ENCODE data around the gene LAMA4.

The LAMA4 gene

DNA sequence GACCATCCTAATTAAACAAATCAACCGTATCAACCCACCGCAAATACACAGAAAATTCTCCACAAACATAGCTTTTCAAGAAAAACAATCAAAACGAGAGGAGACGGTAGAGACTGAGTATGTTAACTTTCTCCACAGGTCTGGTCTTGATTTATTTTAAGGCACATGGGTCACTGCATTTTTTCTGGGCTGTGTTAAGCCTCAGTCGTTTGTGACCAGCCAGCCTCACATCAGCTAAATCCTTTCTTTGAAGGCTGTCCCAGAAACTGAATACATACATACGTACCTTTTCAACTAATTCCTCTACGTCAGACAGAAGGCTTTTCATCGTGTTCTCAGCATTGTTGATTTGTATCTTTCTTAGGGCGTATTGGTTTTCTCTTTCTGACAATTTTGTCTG lies 69.4 kb downstream of the LAMA4 start:
- no peak for DNase-seq (ENCODE audit: low read depth)

DNA sequence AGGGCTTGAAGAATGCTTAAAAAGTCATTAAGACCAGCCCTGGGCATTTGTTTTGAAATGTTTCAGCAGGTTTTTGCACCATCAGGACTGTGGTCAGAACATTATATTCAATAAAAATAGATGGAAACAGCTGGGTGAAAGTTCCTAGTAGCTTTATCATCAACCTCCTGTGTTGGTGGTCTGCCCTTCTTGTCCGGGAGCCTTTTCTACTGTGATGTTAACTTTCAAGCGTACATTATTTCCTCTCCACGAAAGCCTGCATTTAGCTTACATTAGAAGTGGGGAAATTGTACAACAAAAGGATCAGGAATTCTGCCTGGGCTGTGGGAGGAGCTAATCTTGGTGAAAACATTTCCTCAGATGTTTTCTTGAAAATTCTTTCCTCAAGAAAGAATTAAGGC lies 71.1 kb downstream of the LAMA4 start:
- no peak for DNase-seq (ENCODE audit: low read depth)

DNA sequence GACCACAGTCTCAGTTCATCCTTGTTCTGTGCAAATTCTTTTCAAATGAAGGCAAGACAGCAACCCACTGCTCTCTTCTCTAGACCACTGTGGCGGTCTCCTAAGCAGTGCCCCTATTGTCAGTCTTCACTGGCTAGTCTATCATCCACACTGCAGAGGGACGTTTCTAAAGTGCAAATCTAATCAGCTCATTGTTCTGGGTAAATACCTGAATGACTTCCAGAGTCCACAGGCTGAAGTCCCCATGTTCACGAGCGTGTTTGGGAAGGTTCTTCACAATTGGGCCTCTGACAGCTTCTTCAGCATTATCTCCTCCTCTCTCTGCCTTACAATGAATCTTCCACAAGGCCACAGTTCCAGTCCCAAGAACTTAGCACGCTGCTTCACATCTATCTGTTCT lies 73.2 kb downstream of the LAMA4 start:
- DNase-seq (ENCODE audit: low read depth): no peak

DNA sequence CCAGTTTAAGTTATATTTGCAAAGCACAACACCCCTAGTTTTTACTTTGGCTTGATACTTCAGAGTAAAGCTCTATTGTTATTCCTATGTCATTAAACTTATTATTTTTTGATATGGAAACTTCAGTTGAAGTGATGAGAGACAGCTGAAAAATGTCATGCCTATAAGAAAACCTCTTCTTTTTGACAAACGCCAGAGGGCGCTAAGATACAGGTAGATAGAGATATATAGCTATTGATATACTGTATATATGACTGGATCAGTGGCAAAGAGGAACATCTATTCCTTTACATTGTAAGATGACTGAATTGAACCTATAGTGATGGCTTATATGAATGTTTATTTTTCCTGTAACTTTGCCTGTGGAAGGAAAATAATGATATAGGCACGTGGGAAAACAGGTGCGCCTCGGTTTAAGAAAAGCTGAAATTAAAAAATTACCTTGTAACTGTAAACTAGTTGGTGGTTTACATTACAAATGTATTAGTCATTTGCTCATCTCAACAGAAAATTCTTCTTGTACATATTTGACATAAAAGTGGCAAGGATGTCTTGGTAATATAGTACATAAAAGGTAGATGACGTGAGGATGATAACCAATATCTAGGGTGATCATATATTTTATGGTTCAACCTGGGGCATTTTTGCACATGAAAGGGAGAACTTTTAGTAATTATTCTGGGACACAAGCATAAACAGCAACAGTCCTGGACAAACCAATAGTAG lies 74.1 kb downstream of the LAMA4 start:
- DNase-seq (ENCODE audit: low read depth): no peak

DNA sequence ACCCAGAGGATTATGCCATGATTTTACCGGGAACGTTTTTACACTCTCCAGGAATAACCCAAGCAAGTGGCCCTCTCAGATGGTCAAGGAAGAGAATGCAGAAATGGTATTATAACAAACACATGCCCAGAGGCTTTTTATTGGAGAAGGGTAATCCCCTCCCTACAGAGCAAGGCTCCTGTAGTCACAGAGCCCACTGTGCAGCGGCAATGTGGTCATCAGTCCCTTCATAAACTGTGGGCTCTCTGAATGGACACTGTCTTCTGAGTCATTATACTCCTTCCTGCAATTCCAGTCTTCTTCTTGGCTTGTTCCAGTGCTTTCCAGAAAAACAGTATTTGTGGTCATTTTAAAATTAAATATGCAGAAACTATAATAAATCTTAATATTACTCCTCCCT lies 74.7 kb downstream of the LAMA4 start:
- no peak for DNase-seq (ENCODE audit: low read depth)

DNA sequence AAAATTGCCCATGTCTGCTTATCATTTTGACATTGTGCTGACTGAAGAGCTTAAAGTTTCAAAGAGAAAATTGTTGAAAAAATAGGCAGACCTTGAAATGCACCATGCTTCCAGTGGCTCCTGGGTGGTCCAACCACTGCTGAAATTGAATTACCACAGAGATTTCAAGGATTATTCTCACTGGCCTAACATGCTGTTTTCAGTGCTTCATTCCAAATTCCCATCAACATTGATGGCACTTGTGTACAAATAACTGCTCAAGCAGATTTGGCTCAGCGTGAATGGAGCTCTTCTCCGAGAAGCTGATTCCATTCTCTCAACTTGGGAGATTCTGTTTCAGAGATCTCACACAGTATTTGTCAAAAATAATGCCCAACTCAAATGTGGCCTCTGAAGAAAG lies 75.5 kb downstream of the LAMA4 start:
- no peak for DNase-seq (ENCODE audit: low read depth)

DNA sequence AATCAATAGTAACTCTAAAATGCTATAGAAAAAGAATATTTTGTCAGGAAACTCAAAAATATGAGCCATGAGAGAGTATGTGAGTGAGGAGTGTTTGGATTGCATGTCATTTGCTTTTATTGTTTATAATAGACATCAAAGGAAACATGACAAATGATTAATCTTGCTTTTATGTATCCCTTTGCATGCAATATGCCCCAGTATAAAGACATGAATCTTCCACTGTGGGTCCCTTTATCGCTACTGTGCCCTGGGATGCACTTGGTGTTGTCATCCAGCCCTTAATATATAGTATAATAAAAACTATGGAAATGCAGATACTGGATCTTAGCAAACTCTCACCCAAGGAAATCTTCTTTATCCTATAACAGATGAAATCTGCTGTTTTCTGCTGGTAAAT lies 77.3 kb downstream of the LAMA4 start:
- DNase-seq (ENCODE audit: low read depth): no peak

DNA sequence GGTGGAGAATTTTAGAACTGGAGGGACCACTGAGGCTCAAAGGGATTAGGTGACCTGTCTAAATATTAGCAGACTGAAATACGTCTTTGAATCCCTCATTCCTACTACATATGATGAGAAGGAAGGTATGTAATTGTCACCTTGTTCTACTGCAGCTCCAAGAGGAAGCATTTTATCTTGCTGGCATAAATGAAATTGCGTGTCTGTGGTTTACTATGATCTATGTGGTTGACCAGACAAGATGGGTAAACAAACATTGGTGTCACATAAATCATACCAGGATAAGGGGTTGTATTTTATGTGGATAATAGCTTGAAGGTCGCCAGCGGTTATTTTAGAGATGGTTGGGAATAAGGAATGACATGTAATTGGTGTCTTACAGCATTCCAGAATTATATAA lies 78.2 kb downstream of the LAMA4 start:
- no peak for DNase-seq (ENCODE audit: low read depth)

DNA sequence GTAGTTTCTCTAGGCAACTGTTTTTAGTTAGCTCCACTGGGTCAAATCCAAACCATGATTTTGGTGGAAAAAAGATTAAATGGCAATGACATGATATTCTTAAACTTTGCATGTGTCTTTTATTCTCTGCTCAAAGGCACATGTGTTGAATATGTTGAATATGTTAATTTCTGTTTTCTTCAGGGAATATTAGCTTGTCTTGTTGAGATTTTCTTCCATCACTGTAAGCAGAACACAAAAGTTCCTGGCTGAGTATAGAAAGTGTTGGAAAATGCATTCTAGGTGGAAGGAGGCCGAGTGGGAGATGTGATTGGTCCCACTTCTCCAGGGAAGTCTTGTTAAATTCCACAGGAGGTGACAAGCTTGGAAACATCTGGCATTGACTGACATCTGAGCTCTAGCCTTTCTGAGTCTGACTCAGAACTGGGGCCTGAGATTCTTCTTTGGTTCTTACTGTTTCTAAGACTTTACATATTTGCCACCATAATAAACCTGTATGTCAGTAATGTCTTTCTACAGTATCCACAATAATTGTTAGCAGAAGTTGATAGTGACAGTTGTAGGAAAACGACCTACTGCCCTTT lies 81.1 kb downstream of the LAMA4 start:
- no peak for DNase-seq (ENCODE audit: low read depth)

DNA sequence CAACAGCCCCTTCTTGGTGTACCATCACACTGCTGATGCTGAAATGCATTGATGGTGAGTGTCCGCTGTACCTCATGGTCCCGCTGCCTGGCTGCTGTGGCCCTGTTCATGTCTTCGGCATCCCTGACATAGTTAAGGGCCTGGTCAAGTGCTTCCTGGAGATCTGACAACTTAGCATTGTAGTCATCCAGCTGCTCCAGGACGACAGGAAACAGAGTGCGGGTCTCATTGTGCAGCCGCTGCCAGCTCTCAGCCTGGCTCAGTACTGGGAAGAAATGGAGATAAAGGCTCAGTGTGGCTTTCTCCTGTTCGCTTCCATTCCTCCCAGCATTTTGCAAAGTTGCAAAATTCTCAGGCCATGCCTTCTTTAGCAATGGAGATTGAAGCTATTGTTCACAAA lies 81.8 kb downstream of the LAMA4 start:
- no peak for DNase-seq (ENCODE audit: low read depth)

DNA sequence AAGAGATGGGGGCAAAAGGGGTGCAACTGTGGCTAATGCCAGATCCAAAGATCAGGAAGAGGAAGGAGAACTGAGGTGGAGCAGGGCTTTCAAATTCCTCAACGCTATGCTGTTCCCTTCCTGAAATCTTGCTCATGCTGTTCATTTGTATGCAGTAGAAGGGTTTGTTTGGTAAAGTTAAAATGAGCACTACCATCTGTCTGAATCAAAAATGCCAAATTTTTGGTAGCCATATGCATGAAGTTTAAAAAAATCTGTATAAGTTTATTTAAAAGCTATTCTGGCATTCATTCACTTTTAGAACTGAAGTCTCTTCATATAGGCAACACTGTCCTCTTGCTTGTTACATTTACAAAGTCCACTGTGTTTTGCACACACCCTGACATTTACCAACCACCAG lies 84.8 kb downstream of the LAMA4 start:
- no peak for DNase-seq (ENCODE audit: low read depth)

DNA sequence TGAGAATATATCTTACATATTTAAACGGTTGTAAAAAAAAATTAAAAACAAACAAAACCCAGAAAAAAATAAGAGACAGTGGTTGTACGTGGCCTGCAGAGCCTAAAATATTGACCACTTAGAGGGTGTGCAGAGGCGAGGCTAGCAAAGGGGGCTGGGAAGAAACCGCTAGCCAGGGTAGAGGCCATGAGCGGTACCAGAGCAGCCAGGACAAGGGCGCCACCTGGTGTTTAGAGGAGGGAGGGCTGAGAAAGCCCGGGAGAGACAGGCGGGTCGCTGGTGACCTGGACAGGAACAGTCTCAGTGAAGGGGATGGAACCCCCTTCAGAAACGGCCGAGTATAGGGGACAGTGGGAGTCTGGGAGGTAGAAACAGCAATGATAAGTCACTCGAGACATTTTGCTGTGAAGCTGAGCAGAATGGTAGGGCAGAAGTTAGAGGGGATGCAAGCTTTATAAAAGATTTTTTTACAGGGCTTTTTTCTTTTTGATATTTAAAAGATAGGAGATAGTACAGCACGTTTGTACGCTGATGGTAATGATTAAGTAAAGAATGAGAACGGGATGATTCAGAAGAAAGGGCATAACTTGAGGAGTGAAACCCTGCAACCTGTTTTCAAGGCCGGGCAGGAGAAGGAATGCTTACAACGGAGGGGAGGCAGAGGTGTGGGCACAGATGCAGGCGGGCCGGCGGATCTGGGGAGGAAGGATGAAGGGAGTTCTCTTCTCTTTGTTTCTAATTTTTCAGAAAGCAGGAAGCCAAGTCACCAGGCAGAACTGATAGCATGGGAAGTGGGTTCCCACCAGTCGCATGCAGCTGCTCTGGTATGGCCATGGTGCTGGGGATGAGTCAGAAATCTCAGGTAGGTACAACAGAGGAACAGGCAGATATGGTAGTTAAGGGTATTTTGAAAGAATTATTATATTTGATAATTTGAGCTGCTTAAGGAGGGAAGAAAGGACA lies 90.8 kb downstream of the LAMA4 start:
- DNase-seq (ENCODE audit: low read depth): peak; percentile 62

DNA sequence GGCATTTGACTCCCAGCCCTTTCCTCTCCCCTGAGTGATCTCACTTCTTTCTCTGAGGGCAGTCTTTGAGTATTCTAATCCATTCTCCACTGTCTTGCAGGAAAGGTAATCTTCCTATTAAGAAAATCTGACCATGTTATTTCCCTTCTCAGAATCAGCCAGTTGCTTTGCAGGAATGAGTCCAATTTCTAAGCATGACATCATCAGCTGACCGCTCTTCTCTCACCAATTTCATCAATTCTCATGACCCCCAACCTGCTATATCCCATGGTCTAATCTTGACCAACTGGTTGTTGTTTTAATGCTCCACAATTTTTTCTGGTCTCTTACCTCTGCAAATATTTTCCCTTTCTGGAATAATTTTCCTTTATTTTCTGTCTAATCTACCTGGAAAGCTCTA lies 93.6 kb downstream of the LAMA4 start:
- DNase-seq (ENCODE audit: low read depth): no peak

DNA sequence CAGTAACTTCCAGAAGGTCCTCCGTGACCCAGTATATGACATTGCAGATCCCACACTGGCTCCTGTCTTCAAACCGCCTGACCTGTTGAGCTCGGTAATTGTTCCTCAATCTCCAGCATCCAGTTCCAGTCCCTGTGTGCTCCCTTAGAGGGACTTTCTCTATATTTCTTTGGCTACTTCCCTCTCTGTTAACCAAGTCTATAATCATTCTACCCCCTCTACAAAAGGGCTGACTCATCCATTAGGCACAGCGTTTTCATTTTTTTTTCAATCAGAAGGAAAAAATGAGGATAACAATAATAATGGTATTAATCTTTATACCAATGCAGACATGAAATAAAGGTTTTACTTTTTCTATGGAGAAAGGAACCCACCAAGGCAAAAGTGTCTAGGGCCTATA lies 97.7 kb downstream of the LAMA4 start:
- no peak for DNase-seq (ENCODE audit: low read depth)

DNA sequence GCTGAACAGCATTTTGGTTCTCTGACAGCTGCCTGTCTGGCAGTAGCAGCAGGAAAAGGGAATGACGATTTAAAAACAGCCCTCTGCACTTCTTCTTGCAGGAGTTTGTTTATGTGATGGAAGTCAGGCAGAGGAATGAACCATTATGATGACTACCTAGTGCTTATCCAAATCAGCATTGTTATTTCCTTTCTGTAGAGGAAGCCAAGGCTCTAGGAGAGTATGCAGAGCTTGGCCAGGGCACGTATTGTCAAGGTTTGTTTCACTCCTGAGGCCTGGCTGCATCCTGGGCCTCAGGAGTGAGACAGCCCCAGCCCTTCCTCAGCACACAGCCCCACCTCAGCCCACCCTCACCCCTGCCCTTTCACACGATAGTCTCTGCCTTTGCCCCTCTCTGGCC lies 98.5 kb downstream of the LAMA4 start:
- DNase-seq (ENCODE audit: low read depth): no peak

DNA sequence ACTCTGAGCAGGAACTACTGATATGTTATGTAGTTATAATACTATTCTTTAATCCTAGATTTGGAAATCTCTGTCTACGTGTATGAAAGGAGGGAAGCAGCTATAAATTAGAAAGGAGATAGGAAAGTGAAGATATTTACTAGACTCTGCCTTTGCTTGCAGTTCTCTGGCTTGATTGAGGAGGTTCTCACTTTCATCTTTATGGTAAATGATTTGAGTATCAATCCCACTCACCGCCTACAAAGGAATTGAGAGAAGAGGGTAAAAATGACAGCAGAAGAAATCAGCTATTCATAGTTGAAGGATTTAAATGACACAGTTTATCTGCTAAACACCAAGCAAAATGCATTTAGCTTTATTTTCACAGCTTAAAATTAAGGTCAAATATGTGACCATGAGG lies 99.7 kb downstream of the LAMA4 start:
- DNase-seq (ENCODE audit: low read depth): no peak

DNA sequence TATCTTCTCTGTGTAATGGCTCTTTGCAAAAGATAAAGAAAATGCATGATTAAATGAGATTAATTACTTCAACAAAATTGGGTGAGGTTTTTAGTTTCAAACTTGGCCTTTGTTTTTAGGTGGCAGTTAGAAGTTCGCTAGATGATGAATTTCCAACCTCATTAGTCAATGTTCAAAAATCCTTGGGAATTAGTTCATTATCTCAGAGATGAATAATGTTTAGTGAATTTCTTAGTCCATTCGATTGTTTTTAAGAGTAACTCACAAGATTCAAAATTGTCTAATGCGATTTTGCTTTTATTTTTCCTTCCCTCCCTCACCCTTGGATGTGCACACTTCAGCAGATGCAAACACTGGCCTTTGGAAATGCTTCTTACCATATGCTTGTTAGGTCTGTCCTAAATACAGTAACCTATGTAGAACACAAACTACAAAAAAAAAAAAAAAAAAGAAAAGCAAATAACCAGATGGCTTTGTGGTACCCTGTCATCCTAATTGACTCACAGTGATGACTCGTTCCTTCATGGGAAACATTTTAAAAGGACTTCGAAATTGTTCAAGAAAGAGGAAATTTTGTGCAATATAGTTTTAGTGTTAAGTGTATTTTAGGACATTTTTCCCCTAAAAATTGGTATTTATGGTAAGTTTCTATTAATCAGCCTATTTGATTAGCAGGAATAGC lies 100.3 kb downstream of the LAMA4 start:
- DNase-seq (ENCODE audit: low read depth): no peak

DNA sequence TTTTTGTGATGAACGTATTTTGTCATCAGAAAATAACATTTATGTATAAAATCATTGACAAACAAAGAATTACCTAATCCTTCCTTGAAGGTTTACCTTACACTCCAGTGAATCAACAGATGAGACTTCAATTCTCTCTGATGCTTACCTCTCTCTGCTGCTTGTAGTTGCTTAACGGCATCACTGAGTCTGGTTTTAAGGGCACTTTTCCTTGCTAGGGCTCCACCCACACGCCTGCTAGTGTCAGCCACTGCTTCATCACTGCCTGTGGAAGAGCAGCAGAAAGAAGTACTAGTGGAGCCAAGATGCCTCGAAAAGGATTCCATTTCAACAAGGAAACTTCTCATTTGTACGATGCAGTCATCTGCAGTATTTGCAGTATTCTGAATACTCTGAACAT lies 104.0 kb downstream of the LAMA4 start:
- no peak for DNase-seq (ENCODE audit: low read depth)

DNA sequence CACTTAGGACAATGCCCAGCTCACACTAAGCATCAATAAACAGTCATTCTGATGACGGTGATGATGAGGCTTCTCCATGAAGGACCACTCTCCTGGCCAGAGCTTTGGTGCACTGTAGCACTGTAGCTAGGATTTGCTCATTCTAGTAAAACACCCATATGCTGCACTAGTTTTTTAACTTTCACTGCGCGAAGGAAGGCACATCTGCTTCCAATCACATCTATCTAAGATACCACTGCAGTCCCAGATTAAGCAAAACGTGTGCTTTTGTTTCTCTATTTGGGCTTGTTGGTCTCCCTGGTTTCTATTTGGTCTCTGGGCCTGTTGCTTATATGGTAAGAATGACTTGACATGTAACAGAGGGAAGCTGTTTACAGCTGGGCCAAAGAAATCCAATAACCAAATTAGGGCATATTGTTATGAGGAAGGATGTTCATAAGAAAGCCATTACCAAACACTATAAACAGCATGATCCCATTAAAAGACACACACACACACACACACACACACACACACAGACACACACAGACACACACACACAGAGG lies 104.6 kb downstream of the LAMA4 start:
- DNase-seq (ENCODE audit: low read depth): no peak

DNA sequence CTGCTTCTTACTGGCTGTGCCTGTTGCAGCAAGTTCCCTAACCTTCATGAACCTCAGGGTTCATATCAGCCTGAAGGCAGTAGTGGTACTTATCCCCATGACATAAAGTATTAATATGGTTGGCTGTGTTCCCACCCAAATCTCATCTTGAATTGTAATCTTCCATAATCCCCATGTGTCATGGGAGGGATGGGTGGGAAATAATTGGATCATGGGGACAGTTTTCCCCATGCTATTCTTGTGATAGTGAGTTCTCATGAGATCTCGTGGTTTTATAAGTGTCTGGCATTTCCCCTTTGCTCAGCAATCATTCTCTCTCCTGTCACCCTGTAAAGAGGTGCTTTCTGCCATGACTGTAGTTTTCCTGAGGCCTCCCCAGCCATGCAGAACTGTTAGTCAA lies 105.1 kb downstream of the LAMA4 start:
- DNase-seq (ENCODE audit: low read depth): no peak

DNA sequence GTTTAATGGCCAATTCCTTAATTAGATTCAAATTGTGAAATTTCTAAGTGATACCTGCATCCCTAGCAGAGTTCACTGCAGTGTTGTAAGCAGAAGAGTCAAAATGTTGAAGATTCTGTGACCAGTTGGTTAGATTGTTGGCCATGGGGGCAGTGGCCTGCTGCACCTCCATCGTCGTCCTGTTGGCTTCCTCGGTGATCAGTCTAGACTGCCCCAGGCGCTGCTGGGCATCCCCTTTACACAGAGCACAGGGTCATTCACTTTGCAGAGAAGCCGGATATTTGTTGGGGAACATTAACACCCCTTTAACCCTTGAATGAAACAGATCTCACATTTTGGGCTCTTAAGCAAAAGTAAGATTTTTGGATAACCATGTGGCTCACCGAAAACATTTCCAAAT lies 106.3 kb downstream of the LAMA4 start:
- DNase-seq (ENCODE audit: low read depth): no peak

DNA sequence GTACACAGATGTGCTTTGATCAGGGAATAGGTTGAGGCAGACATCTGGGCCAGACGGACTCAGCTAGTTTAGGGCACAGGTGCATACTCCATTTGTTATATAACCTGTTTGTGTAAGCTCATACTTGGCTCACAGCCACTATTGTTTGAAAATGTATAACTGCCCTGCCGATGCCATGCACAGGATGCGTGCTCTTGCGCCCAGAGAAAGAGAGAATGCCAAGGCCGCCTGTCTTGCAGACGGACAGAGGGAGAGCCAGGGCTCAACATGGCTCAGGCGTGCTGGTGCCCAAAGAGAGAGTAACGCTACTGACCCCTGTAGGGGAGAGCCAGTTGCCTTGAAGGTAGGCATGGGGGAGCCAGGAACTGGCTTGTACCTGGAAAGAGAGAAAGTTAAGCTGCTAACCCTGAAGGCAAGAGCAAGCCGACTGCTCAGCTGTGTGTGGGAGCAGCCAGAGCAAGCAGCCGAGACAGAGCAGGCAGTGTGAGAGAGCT lies 109.2 kb downstream of the LAMA4 start:
- no peak for DNase-seq (ENCODE audit: low read depth)
